22Rv1 (cell line): ENCODE data around the gene HGS.

Source experiments
- H3K27ac ChIP-seq: fragments of 450-650 bp; 2 replicates; pipeline ENCODE4 v1.5.1; 2017
- CTCF ChIP-seq: fragments of 450-650 bp; IDR thresholded peaks from 2 replicates; pipeline ENCODE4 v1.5.1; 2017; ENCODE audit warnings: mild to moderate bottlenecking
- ZFX ChIP-seq: fragments of 450-650 bp; IDR thresholded peaks from 2 replicates; pipeline ENCODE4 v1.6.1; 2017; ENCODE audit warnings: antibody characterized with exemption, borderline replicate concordance

The HGS gene

GRCh38 chr17:81666092-81666341 lies 17.8 kb upstream of the HGS start:
- no peak for TF ChIP-seq CTCF
- no peak for TF ChIP-seq ZFX

DNA sequence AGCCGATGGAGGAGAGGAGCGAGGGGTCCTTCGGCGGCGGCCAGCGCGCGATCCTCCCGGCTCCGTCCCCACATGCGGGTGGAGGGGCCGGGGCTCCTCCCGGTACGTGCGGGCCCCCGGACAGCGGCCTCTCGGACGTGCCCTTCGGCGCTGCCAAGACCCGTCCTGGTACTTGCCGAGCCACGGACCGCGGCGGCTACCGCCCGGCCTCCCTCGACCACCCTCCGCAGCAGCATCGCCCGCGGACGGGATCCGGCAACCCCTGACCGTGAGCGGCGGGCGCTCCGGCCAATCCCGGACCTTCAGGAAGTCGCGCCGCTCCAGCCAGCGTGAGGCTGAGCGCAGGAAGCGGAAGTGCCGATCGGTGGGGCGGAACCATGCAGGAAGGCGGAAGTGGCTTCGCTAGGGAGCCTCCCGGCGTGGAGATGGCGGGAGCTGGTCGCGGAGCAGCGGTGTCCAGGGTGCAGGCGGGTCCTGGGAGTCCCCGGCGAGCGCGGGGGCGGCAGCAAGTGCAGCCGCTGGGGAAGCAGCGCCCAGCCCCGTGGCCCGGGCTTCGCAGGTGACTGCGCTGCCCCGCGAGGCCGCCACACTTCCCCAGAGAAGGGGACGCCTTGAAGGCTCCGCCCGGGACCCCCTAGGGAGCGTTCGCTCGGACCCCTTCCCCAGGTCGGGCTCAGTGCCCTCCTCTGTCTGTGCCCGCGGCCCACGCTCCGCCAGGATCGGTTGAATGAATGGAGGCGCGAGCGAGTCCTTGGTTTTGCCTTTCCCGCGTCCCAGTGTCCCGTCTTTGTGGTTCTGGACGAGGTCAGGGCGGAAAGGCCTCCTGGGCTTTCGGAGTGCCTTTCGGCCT lies 17.2 kb upstream of the HGS start, which contains the start of the genes CCDC137 and OXLD1:
TSS of gene CCDC137 (plus strand) at position 396 of the 850 bp plus-strand sequence. CDS start at position 426, 30 bp downstream.
TSS of gene OXLD1 (minus strand) at position 264 of the 850 bp plus-strand sequence. CDS start at position 236, 28 bp downstream.
- peak within 1 kb of the TSS; percentile 84 for H3K27ac ChIP-seq
- TF ChIP-seq CTCF (no peak), ZFX (no peak)

More at GRCh38 chr17:81666092-81666341, 17.8 kb upstream of the HGS start:
- H3K27ac ChIP-seq: peak overlapping the region; percentile 84

DNA sequence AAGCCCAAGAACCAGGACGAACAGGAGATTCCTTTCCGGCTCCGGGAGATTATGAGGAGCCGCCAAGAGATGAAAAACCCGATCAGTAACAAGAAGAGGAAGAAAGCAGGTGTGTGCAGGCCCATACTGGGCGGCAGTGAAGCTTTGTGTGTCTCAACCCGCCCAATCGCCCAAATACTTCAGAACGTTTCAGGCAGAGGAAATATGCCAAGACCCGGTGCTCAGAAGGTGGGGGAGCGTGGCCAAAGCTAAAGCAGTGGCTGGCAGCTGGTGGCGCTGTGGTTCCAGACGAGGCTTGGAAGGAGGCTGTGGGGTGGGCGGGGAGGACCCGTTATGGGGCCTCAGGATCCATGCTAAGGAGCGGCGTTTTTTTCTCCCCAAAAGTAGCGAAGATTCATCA lies 16.1 kb upstream of the HGS start:
- TF ChIP-seq ZFX: no peak
- 0 out of 2 replicates have a peak, but pooled peaks have one; percentile 9 for TF ChIP-seq CTCF
- peak overlapping the region; percentile 84 for H3K27ac ChIP-seq

DNA sequence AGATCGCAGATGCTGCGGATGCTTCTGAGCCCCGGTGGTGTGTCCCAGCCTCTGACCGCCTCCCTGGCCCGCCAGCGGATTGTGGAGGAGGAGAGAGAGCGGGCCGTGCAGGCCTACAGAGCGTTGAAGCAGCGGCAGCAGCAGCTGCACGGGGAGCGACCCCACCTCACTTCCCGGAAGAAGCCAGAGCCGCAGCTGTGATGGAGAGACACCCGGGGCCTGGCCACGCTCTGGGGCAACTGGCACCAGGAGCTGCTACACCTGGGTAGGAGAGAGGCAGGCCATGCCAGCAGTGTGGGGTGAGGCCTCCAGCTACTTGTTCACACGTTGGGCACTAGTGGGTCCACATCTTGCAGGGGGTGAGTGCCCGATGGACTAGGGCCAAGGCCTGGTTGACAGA lies 11.3 kb upstream of the HGS start:
- no peak for TF ChIP-seq ZFX
- no peak for TF ChIP-seq CTCF
- H3K27ac ChIP-seq: no peak overlapping the region

- H3K27ac ChIP-seq: no peak overlapping the region
- TF ChIP-seq CTCF (no peak), ZFX (no peak)
Measured at GRCh38 chr17:81672954-81673353, 10.9 kb upstream of the HGS start.

DNA sequence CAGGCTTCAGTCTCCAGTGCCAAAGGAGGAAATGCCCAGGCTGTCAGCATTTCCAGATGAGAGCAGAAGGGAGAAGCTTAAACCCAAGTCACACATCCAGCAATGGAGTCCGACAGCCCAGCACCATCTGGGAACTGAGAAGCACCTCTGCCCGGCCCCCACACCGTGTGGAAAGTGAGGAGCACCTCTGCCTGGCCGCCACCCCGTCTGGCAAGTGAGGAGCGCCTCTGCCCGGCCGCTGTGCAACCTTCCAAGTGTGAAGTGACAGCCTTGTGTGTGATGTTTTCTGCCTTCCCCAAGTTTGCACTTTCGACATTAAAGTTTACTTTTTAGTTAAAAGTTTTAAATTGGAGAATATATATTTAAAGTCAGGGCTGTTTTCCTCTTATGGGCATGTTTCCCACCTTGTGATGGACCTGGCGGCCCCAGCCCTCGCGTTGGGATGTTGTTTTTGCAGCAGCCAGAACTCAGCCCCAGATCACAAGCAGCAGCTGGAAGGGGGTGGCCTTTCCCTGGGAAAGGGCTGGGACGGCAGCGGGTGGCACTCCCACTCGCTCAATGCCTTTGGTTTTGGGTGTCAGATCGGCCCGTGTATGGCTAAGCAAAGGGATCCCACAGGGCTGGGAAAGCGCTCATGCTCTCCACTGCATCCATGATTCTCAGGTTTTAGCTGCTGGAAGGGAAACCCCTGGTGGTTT lies 10.1 kb upstream of the HGS start:
- no peak overlapping the region for H3K27ac ChIP-seq
- TF ChIP-seq ZFX (no peak), CTCF (no peak)
